NCI-H526 treated with DMSO at 0.1 percent for 48 hours (cell line): ENCODE data around the gene POLR2C.

Source experiments
- DNase-seq: peaks from one replicate; lab custom pipeline; 2025; lab: John Stamatoyannopoulos, UW

POLR2C gene

DNA sequence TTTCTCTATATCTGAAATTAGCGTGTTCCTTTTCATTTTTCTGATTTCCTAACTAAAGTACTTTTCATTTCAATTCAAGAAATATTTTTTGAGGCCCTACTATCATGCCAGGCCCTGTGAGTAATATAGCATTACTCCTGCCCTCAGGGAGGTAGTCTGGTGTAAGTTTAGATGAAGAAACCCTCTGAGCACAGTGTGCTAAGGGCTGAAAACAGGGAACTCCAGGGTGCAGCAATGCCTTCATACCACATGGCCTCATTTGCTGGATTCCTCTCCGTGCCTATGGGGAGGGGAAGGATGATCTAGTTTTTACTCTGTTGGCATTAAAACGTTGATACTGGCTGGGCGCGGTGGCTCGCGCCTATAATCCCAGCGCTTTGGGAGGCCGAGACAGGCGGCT lies 10.5 kb upstream of the POLR2C start:
- no peak for DNase-seq

DNA sequence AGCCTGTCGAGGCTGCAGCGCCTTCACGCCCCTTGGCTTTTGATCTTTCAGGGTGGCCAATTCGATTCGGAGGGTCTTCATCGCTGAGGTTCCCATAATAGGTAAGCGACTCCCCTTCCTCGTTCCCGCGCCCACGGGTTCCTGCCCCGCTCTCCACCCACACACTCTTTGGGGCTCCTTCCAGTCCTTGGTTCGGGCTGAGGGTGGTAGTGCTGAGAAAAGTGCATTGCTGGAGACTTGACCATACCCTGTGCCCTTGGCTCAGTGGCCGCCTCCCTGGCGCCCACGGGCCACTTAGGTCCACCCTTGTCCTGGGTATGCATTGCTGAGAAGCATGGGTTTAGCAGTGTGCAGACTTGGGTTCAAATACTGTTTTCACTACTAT lies 491 bp downstream of the POLR2C start:
- DNase-seq: no peak

- DNase-seq: no peak
These were observed 2.0 kb downstream of the POLR2C start for GRCh38 chr16:57464523-57464922.

- DNase-seq: no peak
These were observed 5.9 kb downstream of the POLR2C start for GRCh38 chr16:57468346-57468745.

DNA sequence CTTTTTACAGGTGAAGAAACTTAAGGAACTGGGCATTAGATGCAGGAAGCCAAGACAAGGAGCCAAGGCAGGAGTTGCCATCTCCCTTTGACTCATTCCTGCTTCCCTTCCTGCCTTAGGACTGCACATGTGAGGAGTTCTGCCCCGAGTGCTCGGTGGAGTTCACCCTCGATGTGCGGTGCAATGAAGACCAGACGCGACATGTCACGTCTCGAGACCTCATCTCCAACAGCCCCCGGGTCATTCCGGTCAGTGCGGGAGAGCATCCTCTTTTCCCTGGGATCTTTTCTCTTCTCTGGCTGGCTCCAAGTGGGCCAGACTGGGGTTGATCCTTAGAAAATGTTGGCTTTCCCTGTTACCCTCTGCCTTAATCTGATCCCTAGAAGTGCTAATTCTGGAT lies 6.6 kb downstream of the POLR2C start:
- DNase-seq: no peak

DNA sequence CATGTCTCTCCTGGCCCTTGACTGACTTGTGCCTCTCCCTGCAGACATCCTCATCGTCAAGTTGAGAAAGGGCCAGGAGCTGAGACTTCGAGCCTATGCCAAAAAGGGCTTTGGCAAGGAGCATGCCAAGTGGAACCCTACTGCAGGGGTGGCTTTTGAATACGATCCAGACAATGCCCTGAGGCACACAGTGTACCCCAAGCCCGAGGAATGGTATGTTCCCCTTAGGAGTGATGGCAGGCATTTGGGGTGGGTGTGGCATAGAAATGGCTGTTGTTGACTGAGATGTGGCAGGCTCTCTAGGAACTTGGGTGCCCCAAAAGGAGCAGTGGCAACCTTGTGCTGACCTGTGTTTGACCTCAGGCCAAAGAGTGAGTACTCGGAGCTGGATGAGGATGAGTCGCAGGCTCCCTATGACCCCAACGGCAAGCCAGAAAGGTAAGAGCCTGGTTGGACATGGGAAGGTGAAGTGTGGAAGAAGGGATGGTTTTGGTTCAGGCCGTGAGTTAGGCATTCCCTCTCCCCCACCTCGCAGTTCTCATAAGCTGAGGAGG lies 7.5 kb downstream of the POLR2C start:
- DNase-seq: no peak

DNA sequence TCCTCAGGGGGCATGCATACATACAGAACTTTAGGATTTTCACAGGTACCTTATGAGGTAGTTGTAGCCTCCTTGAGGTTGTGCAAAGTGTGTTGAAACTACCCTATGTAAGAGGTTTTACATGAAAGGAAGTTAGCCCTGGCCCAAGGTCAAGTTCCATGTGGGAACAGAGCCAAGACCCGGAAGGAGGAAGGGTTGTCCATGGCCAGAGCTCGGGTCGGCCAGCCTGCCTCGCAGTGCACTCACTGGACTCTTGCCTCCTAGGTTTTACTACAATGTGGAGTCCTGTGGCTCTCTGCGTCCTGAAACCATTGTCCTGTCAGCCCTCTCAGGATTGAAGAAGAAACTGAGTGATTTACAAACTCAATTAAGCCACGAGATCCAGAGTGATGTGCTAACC lies 8.2 kb downstream of the POLR2C start:
- no peak for DNase-seq

DNA sequence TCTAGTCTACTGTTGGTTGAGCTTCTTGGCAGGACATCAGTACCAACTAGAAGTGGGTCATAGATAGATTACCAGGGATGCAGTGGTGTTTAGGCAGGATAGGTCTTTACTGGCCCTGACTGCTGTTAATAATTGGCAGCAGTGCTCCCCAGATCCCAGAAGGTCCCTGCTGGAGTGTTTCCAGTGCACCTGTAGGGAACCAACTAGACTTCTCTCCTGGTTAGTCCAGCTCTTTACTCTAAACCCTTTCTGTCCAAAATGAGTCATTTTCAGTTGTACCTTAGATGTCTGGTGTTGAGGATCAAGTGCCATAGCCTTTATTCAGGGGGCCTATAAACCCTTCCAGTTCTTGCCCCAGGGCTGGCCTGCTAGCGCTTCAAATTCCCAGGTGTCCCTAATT lies 8.7 kb downstream of the POLR2C start:
- no peak for DNase-seq

DNA sequence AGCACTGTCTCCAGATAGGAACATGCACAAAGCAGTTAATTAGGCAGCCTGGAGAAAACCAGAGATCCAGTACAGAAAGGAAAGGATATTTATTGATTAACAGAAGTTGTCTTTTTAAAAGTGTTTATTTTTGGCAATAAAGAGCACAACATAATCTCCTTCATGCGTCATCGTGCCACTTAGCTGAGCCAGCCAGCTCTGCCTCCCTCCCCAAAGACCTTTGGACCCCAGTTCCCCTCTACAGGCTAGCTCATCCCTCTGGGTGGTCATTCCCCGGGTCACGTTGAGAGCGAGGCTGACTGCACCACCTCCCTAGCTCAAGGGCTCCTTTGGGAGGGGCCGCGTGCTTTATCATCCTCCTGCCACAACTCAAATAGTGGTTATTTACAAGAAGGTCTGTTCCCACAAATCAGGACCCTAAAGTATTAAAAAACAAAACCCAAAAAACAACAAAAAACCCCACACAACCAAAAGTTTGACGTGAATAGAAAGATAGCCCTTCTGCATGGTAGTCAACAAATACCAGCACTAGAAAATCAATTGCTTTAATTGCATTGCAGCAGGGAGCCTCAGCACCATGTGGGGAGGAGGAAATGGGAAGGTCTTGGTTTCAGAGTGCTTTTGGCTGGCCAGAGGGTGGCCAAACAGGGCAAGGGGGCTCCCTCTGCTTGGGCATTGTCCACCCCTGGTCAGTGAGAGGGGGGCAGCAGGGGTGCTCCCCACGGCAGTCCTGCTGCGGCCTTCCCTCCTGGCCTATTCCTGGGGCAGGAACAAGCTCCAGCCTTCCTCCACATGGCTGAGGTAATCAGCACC lies 9.6 kb downstream of the POLR2C start:
- no peak for DNase-seq

DNA sequence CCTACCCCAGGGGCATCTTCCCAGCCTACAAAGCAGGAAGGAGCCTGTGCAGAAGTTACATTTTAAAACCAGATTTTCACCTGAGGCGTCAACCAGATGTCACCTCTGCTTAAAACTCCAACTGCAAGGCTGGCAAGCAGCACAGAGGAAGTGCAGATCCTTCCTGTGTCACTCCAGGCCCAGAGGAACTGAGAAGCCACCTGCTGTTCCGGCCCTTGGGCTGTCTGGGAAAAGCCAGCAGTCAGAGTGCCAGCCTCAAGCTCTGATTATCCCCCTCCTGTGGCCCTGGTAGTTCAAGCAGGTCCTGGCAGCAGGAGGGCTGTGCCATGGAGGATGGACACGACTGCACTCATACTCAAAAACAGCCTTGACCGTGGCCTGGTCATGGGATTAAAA lies 10.2 kb downstream of the POLR2C start:
- DNase-seq: no peak

- no peak for DNase-seq
These were observed 10.8 kb downstream of the POLR2C start for GRCh38 chr16:57473176-57473840.

- DNase-seq: no peak
These were observed 11.4 kb downstream of the POLR2C start for GRCh38 chr16:57473906-57474305.

GRCh38 chr16:57474671-57475661 lies 12.5 kb downstream of the POLR2C start:
- no peak for DNase-seq

GRCh38 chr16:57475711-57476339 lies 13.3 kb downstream of the POLR2C start:
- DNase-seq: no peak

GRCh38 chr16:57476546-57477410 lies 14.3 kb downstream of the POLR2C start:
- DNase-seq: no peak

- DNase-seq: no peak
These were observed 15.2 kb downstream of the POLR2C start for GRCh38 chr16:57477531-57478202.

GRCh38 chr16:57478396-57479204 lies 16.1 kb downstream of the POLR2C start:
- DNase-seq: no peak

- peak; percentile 9 for DNase-seq
These were observed 16.9 kb downstream of the POLR2C start for GRCh38 chr16:57479205-57479975.
